Coronary artery (tissue), 2 donors: Measurements from ENCODE around the gene NXT1.

Experiments
- DNase-seq: peaks from one replicate; pipeline ENCODE4 v3.0.0-alpha.2; 2017; ENCODE audit warnings: low spot score
- H3K27ac ChIP-seq, 2 donors: fragments of 200-600 bp; sonication (generic); one replicate each; pipeline ENCODE4 v1.5.1; 2016 to 2019
- H3K4me3 ChIP-seq: fragments of 200-600 bp; sonication (generic); 2 replicates; pipeline ENCODE4 v1.5.1; 2016; ENCODE audit warnings: mild to moderate bottlenecking, moderate library complexity
- TF ChIP-seq, protein P1 (sequence below): fragments of 200-600 bp; sonication (generic); IDR thresholded peaks from one replicate; pipeline ENCODE4 v1.5.1; 2019; ENCODE audit warnings: antibody characterized with exemption

The NXT1 gene

DNA sequence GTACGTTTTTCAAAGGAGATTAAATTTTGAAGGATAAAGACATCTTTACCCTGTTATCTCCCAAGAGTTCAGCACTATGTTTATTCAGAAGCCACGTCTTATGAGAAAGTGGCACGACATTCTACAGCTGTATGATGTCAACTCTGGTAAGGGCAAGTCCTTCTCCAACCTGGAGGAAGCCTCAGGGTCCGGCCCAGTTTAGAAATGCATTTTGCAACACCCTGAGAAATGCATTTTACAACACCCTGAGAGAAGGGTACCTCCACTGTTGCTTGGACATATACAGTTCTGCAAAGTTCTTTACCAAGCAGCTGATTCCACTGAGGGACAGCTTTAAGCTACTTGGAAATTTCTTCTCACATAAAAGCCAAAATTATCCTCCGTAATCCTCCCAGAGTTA, 53.2 kb downstream of the NXT1 start:
- Histone ChIP-seq H3K27ac (no peak overlapping the region), H3K4me3 (no peak overlapping the region)
- TF ChIP-seq, protein P1, sequence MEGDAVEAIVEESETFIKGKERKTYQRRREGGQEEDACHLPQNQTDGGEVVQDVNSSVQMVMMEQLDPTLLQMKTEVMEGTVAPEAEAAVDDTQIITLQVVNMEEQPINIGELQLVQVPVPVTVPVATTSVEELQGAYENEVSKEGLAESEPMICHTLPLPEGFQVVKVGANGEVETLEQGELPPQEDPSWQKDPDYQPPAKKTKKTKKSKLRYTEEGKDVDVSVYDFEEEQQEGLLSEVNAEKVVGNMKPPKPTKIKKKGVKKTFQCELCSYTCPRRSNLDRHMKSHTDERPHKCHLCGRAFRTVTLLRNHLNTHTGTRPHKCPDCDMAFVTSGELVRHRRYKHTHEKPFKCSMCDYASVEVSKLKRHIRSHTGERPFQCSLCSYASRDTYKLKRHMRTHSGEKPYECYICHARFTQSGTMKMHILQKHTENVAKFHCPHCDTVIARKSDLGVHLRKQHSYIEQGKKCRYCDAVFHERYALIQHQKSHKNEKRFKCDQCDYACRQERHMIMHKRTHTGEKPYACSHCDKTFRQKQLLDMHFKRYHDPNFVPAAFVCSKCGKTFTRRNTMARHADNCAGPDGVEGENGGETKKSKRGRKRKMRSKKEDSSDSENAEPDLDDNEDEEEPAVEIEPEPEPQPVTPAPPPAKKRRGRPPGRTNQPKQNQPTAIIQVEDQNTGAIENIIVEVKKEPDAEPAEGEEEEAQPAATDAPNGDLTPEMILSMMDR, result no peak
- DNase-seq, result no peak

GRCh38 chr20:23404196-23404595, 53.6 kb downstream of the NXT1 start:
- DNase-seq, result no peak
- H3K27ac ChIP-seq, result no peak overlapping the region
- TF ChIP-seq, protein P1, result no peak
- H3K4me3 ChIP-seq, result no peak overlapping the region
